Measurements from ENCODE around the gene PAIP2. TPM values are rescaled to one million over a fixed set of nuclear protein-coding genes. Genes with fewer than 3 reads are reported as not detected.

The PAIP2 gene
- total and polyA plus RNA-seq, 2 of the 4 experiments (the other 2 are of a cell fraction), result 41.9 to 59.5 TPM

GRCh38 chr5:139415869-139416268, 74.2 kb downstream of the PAIP2 start:
- ChIA-PET POLR2A (ENCODE audit: unreplicated experiment) (no interaction called here), CTCF (no interaction called here)
- BruUV-seq (replicated peaks), result no TSS peak
- Histone ChIP-seq H3K9me3 (ENCODE audit: control insufficient read depth, insufficient read depth, low read length) (no peaks in the 10 kb centered on the region), H3K27me3 (ENCODE audit: control insufficient read depth, insufficient read depth, low read length) (no peaks in the 10 kb centered on the region), H2BK20ac (ENCODE audit: low read depth, low read length) (no peak overlapping the region), H2BK120ac (ENCODE audit: low read depth, low read length) (no peak overlapping the region), H3K4me3 (ENCODE audit: insufficient read depth, low read depth, low read length) (no peak overlapping the region), H2AFZ (replicated peaks; ENCODE audit: low read length, poor library complexity) (no peak overlapping the region), H2AK9ac (replicated peaks; ENCODE audit: low read depth, low read length, poor library complexity) (no peak overlapping the region), H3K4me2 (ENCODE audit: low read depth, low read length) (no peak overlapping the region), H3K4ac (ENCODE audit: low read depth, low read length) (no peak overlapping the region), H3K36me3 (ENCODE audit: control insufficient read depth, insufficient read depth, low read length) (peaks cover 21% of the 10 kb centered on the region), H3K23ac (ENCODE audit: low read depth, low read length) (no peak overlapping the region), H2AK5ac (ENCODE audit: low read depth, low read length) (no peak overlapping the region), H2BK5ac (ENCODE audit: low read depth, low read length, poor library complexity, severe bottlenecking) (no peak overlapping the region), H3K18ac (ENCODE audit: low read depth, low read length) (no peak overlapping the region), H4K5ac (ENCODE audit: low read depth, low read length) (no peak overlapping the region), H4K91ac (ENCODE audit: insufficient read depth, low read depth, low read length) (no peak overlapping the region), H3K27ac (ENCODE audit: insufficient read depth, low read length) (no peak overlapping the region), H3K14ac (replicated peaks; ENCODE audit: low read depth, low read length) (no peak overlapping the region), H2BK15ac (ENCODE audit: low read depth, low read length) (no peak overlapping the region), H4K8ac (ENCODE audit: low read depth in 2 of 2, low read length in 2 of 2) (no peak overlapping the region), H3K56ac (ENCODE audit: extremely low read depth, insufficient read depth, low read length) (no peak overlapping the region), H3K79me1 (ENCODE audit: low read depth in 1 of 2, low read length in 2 of 2) (no peaks in the 10 kb centered on the region), H3K4me1 (ENCODE audit: control insufficient read depth, insufficient read depth, low read length) (peaks cover 7% of the 10 kb centered on the region; the same call in 1 of the 2 replicates), H4K20me1 (ENCODE audit: insufficient read depth, low read length) (no peaks in the 10 kb centered on the region), H3K9ac (ENCODE audit: low read depth, low read length) (no peak overlapping the region), H3K9me1 (ENCODE audit: insufficient read depth, low read length) (no peaks in the 10 kb centered on the region)
- TF ChIP-seq USF2 (IDR thresholded peaks at IDR 0.05; ENCODE audit: low read depth, low read length) (no peak), MAZ (IDR thresholded peaks at IDR 0.05; ENCODE audit: borderline replicate concordance, low read depth, low read length) (no peak)
- intact Hi-C loops (cut with micrococcal nuclease) (no loop called here), dilution Hi-C loops (cut with HindIII; ENCODE audit: low sequenced_read_pairs, unreplicated experiment) (loop anchor here (25.0 kb wide), 1 partner anchor 96 kb away; no protein-coding TSS in a partner anchor), in situ Hi-C loops (cut with MboI; ENCODE audit: low sequenced_read_pairs) (no loop called here)
- no peak for ATAC-seq (ENCODE audit: low read depth)
- no peak for DNase-seq

Data from IMR-90 (cell line).